ENCODE measurements around the gene OR52N2.

GRCh38 chr11:5837695-5838094 lies 29.0 kb downstream of the OR52N2 start:
- TF ChIP-seq ZNF324 (tag by site-specific recombination; IDR thresholded peaks at IDR 0.05) (no peak), CTCF (tag by site-specific recombination; IDR thresholded peaks at IDR 0.05) (no peak), ZEB2 (tag by site-specific recombination; IDR thresholded peaks at IDR 0.05) (no peak), KLF16 (tag by site-specific recombination; IDR thresholded peaks at IDR 0.05) (no peak), ZNF398 (tag by site-specific recombination; IDR thresholded peaks at IDR 0.05) (no peak), SALL2 (tag by site-specific recombination; IDR thresholded peaks at IDR 0.05; ENCODE audit: borderline replicate concordance) (no peak), ZNF423 (tag by site-specific recombination; IDR thresholded peaks at IDR 0.05) (no peak)
